Medulla oblongata (tissue), 1 donor: ENCODE data around the gene APC2.
"Not testable (repeated sequence)": the region's sequence is repeated elsewhere in the genome, so short reads cannot be mapped to it uniquely, and the experiment has no call there.

ENCODE experiments used
- DNase-seq: peaks from one replicate; pipeline ENCODE4 v3.0.0-alpha.2; 2015; ENCODE audit errors: extremely low spot score

APC2 gene

DNA sequence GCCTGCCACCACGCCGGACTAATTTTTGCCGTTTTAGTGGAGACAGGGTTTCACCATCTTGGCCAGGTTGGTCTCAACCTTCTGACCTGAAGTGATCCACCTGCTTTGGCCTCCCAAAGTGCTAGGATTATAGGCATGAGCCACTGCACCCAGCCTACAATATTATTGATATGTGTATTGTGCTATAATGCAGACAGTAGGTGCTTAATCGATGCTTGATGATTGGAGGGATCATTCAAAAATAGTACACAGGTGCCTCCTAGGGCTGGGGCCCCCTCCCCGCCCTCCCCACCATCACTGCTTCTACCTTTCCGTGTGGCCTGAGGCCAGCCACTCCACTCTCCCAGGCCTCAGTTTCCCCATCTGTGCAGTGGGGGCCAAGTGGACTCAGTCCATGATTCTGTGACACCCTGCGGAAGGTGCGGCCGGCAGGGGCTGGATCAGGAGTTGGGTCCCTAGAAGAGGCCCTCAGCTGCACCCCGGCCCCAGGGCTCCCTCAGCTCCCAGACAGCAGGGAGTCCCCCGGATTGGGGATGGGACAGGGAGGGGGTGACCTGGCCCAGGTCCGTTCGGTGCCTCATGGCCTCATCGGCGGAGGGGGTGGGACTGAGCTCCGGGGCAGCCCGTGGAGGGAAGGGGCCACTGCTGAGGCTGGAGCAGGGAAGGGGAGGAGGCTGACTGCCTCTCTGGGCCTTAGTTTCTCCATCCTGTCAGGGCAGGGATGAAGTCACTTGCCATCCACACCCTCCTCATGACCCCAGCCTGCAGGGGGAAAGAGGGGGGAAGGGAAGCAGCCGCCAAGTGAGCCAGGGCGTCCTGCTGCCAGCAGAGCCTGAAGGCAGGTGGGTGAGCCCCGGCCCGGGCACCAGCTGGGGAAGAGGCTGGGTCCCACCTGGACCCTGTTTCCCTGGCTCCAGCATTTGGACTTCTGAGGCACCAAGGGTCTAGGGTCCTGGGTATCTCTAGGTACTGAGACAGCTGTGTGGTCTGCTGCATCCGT is 61.7 kb downstream of the APC2 start:
- no peak for DNase-seq

DNA sequence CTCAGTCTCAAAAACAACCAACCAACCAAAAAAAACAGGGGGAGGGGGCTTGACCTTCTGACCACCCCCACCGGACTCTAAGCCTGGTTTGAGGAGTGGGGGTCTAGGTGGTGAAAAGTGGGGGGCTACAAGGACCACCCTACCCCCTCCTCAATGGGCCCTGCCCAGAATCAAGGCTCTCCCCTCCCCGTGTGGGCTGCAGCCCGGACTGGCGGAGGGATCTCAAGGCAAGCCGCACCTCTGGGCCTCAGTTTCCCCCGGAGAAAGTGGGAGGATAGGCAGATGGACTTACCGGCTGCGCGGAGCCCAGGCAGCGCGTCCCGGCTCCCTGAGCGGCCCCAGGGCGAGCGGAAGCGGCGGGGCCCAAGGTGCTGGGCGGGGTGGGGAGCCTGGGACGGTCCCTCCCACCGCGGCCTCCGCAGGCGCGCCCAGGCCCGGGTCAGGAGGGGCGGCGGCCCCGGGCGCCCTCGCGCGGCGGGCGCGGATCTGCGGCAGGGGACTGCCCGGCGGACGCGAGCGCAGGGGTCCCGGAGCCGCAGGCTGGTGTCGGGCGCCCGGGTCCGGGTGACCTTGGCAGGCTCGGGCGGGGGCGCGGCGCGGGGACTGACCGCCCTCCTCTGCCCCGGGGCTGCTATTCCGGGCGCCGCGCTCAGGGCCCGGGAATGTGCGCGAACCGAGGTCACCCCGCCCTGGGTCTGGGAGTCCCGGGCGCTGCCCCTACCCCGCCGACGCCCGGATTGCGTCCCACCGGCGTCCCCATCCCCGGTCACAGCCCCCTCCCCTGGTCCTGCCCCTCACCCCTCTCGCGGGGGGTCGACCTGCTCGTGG is 63.0 kb downstream of the APC2 start, which contains the start of gene ADAMTSL5:
Gene ADAMTSL5, minus strand, starts transcription at position 349 of the 828 bp plus-strand sequence. CDS start 2,076 bp downstream, outside the sequence.
- DNase-seq, result no peak

DNA sequence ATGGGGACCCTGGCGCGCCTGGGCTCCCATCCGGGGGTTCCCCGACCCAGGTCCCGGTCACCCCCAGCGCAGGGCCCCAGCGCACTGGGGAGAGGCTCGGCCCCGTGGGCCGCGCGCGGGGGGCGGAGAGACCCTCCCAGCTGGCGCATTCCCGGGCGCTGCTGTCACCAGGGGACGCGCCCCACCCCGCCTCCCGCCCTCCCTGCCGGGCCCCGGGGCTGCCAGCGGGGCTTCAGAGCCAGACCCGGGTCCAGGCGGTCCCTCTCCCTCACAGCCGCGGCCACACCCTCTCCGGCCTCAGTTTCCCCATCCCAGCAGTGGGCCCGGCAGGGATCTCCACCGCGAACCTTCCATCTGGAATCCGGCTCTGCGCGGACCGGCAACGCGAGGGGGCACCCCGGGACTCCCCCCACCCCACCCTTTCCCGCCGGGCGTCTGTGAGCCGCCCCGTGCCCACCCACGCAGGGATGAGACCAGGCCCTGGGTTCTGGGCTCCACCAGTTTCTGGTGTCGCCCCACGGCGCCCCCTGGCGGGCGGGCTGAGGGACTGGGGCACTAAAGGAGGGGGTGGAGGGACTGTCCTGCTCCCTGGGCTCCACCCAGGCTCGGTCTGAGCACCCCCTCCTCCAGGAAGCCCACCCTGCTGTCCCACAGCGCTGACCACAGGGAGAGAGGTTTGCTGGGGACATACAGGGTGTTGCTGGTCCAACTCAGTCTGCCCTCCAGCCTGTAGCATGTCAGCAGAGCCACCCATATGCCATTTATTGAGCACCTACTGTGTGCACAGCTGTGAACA is 63.8 kb downstream of the APC2 start:
- no peak for DNase-seq

GRCh38 chr19:1514295-1514661 is 64.4 kb downstream of the APC2 start:
- no peak for DNase-seq

DNA sequence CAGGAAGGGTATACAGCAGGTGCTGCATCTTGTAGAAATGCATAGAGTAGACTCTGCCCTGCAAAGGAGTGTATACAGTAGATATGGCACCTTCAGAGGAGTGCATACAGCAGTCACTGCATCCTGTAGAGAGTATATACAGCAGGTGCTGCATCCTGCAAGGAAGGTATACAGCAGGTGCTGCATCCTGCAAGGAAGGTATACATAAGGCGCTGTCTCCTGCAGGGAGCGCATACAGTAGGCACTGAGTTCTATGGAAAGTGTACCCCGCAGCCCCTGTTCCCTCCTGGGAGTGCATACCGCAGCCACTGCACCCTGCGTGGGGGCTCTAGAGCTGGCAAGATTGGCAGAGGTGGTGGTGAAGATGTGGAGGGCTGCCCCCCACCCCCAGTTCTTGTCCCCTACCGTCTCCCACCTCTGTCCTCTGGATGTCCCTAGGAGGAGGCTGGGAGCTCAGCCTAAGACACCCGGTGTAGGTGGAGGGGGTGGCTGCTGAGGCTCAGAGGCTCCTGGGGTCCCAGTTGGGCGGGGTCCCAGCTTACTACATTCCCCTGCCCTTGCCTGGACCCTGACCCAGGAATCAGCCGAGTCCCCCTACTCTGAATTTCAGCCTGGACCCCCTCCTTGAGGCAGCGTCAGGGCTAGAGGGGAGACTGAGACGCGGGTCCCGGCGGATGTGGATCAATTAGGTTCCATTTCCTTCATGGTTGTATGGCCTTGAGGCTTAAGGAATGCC is 65.2 kb downstream of the APC2 start:
- no peak for DNase-seq

DNA sequence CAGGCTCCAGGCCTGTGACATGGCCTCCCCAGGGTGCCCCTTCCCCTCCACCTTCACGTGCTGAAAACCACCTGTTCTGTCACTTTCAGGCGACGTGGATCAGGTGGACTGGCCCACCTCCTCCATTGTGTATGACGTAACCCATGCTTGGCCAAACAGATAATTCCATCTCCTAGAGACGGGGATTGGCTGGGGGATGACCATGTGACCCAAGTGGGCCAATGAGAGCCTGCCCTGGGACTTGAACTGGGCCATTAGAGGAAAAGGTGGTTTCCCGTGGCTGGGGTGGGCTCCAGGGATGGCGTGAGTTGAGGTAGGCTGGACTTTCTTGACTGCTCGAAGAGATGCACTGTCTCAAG is 66.5 kb downstream of the APC2 start:
- DNase-seq, result no peak

GRCh38 chr19:1518471-1518870 is 68.5 kb downstream of the APC2 start:
- no peak for DNase-seq

DNA sequence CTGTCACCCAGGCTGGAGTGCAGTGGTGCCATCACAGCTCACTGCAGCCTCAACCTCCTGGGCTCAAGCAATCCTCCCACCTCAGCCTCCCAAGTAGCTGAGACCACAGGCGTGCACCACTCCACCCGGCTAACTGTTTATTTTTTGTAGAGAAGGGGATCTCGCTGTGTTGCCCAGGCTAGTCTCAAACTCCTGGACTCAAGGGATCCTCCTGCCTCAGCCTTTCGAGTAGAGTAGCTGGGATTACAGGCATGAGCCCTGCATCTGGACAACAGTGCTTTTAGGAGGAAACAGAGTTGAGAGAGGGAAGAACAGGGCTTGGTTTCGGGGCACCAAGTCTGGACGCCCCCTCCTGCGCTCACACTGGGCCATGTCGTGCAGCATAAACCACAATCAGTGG is 69.9 kb downstream of the APC2 start:
- not testable (repeated sequence) for DNase-seq

GRCh38 chr19:1520203-1520780 is 70.4 kb downstream of the APC2 start:
- no peak for DNase-seq

GRCh38 chr19:1521636-1522035 is 71.7 kb downstream of the APC2 start:
- peak; percentile 80 for DNase-seq

- DNase-seq, result no peak
Measured at GRCh38 chr19:1522061-1522460, 72.1 kb downstream of the APC2 start.

- DNase-seq, result no peak
Measured at GRCh38 chr19:1522838-1523237, 72.9 kb downstream of the APC2 start.
